Prostate gland (tissue), 2 donors: ENCODE results near the gene GRID1.

ENCODE experiments used
- POLR2A ChIP-seq: fragments of 450-650 bp; IDR thresholded peaks from one replicate; pipeline ENCODE4 v1.6.1; 2016; ENCODE audit warnings: antibody characterized with exemption, mild to moderate bottlenecking
- TF ChIP-seq, protein P1 (sequence below), 4 experiments: fragments of 200-600 bp in 2 of 4; fragments of 450-650 bp in 2 of 4; sonication (generic) in 2 of 4; IDR thresholded peaks; 1 replicate in 3 of 4; 2 replicates in 1 of 4; pipeline ENCODE4 v1.5.1; 2016 to 2019; ENCODE audit warnings: antibody characterized with exemption in 4 of 4, mild to moderate bottlenecking in 2 of 4, moderate library complexity in 2 of 4

DNA sequence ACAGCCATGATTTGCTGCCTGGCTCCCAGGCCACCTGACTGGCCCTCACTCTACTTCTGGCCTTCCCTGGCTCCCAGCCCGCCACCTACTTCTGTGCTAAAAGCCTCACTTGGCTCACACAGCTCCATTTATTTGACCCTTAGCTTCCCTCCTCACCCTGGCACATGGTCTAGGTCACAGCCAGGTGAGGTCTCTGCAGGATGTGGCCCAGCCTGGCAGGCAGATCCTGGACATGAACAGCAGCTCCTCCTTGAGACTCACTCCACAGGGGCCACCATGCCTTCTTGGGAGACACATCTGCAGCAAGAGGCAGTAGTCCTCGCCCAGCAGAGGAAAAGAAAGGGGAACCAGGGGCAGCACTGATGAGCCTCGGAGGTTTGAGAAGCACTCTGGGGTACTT lies 64.6 kb downstream of the GRID1 start:
- TF ChIP-seq POLR2A, result no peak
- TF ChIP-seq, protein P1, sequence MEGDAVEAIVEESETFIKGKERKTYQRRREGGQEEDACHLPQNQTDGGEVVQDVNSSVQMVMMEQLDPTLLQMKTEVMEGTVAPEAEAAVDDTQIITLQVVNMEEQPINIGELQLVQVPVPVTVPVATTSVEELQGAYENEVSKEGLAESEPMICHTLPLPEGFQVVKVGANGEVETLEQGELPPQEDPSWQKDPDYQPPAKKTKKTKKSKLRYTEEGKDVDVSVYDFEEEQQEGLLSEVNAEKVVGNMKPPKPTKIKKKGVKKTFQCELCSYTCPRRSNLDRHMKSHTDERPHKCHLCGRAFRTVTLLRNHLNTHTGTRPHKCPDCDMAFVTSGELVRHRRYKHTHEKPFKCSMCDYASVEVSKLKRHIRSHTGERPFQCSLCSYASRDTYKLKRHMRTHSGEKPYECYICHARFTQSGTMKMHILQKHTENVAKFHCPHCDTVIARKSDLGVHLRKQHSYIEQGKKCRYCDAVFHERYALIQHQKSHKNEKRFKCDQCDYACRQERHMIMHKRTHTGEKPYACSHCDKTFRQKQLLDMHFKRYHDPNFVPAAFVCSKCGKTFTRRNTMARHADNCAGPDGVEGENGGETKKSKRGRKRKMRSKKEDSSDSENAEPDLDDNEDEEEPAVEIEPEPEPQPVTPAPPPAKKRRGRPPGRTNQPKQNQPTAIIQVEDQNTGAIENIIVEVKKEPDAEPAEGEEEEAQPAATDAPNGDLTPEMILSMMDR (IDR thresholded peaks at IDR 0.05), result no peak
